DND-41 (cell line): ENCODE data around the gene PRDM9.

Experiments
- CTCF ChIP-seq: IDR thresholded peaks from 2 replicates; pipeline ENCODE4 v1.5.1; 2012; ENCODE audit warnings: borderline replicate concordance, low read length, moderate library complexity, mild to moderate bottlenecking; ENCODE audit not compliant: poor library complexity, severe bottlenecking; ENCODE audit errors: extremely low read depth
- EZH2 ChIP-seq: IDR thresholded peaks from 3 replicates; pipeline ENCODE4 v1.6.1; 2012; ENCODE audit warnings: borderline replicate concordance, low read depth, mild to moderate bottlenecking, moderate library complexity, low read length, inconsistent platforms; ENCODE audit not compliant: severe bottlenecking

GRCh38 chr5:23571059-23571458 is 63.6 kb downstream of the PRDM9 start:
- TF ChIP-seq CTCF, result no peak
- no peak for TF ChIP-seq EZH2
